Measurements from ENCODE around the gene PIGR.

Gene PIGR

DNA sequence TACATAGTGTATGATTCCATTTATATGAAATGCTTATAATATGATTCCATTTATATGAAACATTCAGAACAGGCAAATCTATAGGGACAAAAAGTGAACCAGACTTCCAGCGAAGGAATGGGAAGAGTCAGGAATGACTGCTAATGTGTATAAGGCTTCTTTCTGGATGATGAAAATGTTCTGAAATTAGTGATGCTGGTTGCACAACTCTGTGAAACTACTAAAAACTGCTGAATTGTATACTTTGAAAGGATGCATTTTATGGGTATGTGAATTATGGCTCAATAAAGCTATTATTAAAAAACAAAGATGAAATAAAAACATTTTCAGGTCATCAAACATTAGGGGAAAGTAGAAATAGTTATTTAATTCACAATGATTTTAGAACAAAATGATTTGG, 63.1 kb downstream of the PIGR start:
- Histone ChIP-seq H3K4me1 (ENCODE audit: insufficient read depth, low read length) (no peaks in the 10 kb centered on the region), H3K36me3 (ENCODE audit: insufficient read depth, low read length) (no peaks in the 10 kb centered on the region), H3K4me2 (ENCODE audit: insufficient read depth, low read length) (no peak overlapping the region), H3K27me3 (ENCODE audit: insufficient read depth, low read length, poor library complexity) (no peaks in the 10 kb centered on the region), H2AFZ (ENCODE audit: low read depth, low read length) (no peak overlapping the region), H3K9ac (ENCODE audit: low read depth, low read length) (no peak overlapping the region), H3K4me3 (ENCODE audit: low read depth in 1 of 2, low read length in 2 of 2) (no peak overlapping the region), H3K27ac (ENCODE audit: low read length) (no peak overlapping the region), H3K9me3 (ENCODE audit: insufficient read depth, low read length, severe bottlenecking) (peaks cover 6% of the 10 kb centered on the region), H3K79me2 (ENCODE audit: insufficient read depth, low read length) (no peaks in the 10 kb centered on the region), H4K20me1 (ENCODE audit: insufficient read depth, low read length) (no peaks in the 10 kb centered on the region)
- ATAC-seq (ENCODE audit: insufficient read depth, low read depth): no peak
- no peak for DNase-seq
- TF ChIP-seq EZH2 (IDR thresholded peaks at IDR 0.05; ENCODE audit: borderline replicate concordance, low read depth, low read length, severe bottlenecking) (no peak), CTCF (IDR thresholded peaks at IDR 0.05; ENCODE audit: borderline replicate concordance, extremely low read depth, low read length, poor library complexity, severe bottlenecking) (no peak)

GRCh38 chr1:206882555-206882954, 63.7 kb downstream of the PIGR start:
- Histone ChIP-seq H3K4me3 (ENCODE audit: low read depth in 1 of 2, low read length in 2 of 2) (no peak overlapping the region), H3K4me2 (ENCODE audit: insufficient read depth, low read length) (no peak overlapping the region), H3K4me1 (ENCODE audit: insufficient read depth, low read length) (no peaks in the 10 kb centered on the region), H3K79me2 (ENCODE audit: insufficient read depth, low read length) (no peaks in the 10 kb centered on the region), H4K20me1 (ENCODE audit: insufficient read depth, low read length) (no peaks in the 10 kb centered on the region), H3K27ac (ENCODE audit: low read length) (no peak overlapping the region), H3K9ac (ENCODE audit: low read depth, low read length) (no peak overlapping the region), H3K27me3 (ENCODE audit: insufficient read depth, low read length, poor library complexity) (no peaks in the 10 kb centered on the region), H3K36me3 (ENCODE audit: insufficient read depth, low read length) (no peaks in the 10 kb centered on the region), H3K9me3 (ENCODE audit: insufficient read depth, low read length, severe bottlenecking) (peaks cover 9% of the 10 kb centered on the region), H2AFZ (ENCODE audit: low read depth, low read length) (no peak overlapping the region)
- DNase-seq: no peak
- peak; percentile 33 for TF ChIP-seq CTCF (IDR thresholded peaks at IDR 0.05; ENCODE audit: borderline replicate concordance, extremely low read depth, low read length, poor library complexity, severe bottlenecking)
- TF ChIP-seq EZH2 (IDR thresholded peaks at IDR 0.05; ENCODE audit: borderline replicate concordance, low read depth, low read length, severe bottlenecking): no peak
- no peak for ATAC-seq (ENCODE audit: insufficient read depth, low read depth)

- H3K36me3 ChIP-seq (ENCODE audit: insufficient read depth, low read length): no peaks in the 10 kb centered on the region
- DNase-seq (no peak), ATAC-seq (ENCODE audit: insufficient read depth, low read depth) (no peak)
- H4K20me1 ChIP-seq (ENCODE audit: insufficient read depth, low read length): no peaks in the 10 kb centered on the region
- peaks cover 9% of the 10 kb centered on the region for H3K9me3 ChIP-seq (ENCODE audit: insufficient read depth, low read length, severe bottlenecking)
- no peak overlapping the region for H3K27ac ChIP-seq (ENCODE audit: low read length)
- no peak overlapping the region for H2AFZ ChIP-seq (ENCODE audit: low read depth, low read length)
- H3K9ac ChIP-seq (ENCODE audit: low read depth, low read length): no peak overlapping the region
- no peak overlapping the region for H3K4me3 ChIP-seq (ENCODE audit: low read depth in 1 of 2, low read length in 2 of 2)
- H3K79me2 ChIP-seq (ENCODE audit: insufficient read depth, low read length): no peaks in the 10 kb centered on the region
- TF ChIP-seq EZH2 (IDR thresholded peaks at IDR 0.05; ENCODE audit: borderline replicate concordance, low read depth, low read length, severe bottlenecking): no peak
- H3K4me2 ChIP-seq (ENCODE audit: insufficient read depth, low read length): no peak overlapping the region
- H3K4me1 ChIP-seq (ENCODE audit: insufficient read depth, low read length): no peaks in the 10 kb centered on the region
- H3K27me3 ChIP-seq (ENCODE audit: insufficient read depth, low read length, poor library complexity): no peaks in the 10 kb centered on the region
Measured at GRCh38 chr1:206880314-206880713, 66.0 kb downstream of the PIGR start.

All from DND-41 (cell line).